ENCODE data around the gene NPIPB6.
A peak's percentile ranks its signal among the peaks of the same experiment; 100 is the strongest.

NPIPB6 gene

GRCh38 chr16:28297308-28297707 is 66.0 kb downstream of the NPIPB6 start:
- no peak for DNase-seq

- DNase-seq: no peak
These were observed 68.0 kb downstream of the NPIPB6 start for GRCh38 chr16:28295276-28295675.

GRCh38 chr16:28294201-28294600 is 69.1 kb downstream of the NPIPB6 start:
- no peak for DNase-seq

- DNase-seq: no peak
These were observed 69.7 kb downstream of the NPIPB6 start for GRCh38 chr16:28293601-28293960.

GRCh38 chr16:28292731-28293600 is 70.3 kb downstream of the NPIPB6 start:
- peak; percentile 74 to 81 for DNase-seq
